Neural progenitor cell (in vitro differentiated cells): ENCODE data around the gene NFKBIA.

ENCODE experiments used
- CTCF ChIP-seq: fragments of 200-600 bp; sonication (generic); IDR thresholded peaks from 2 replicates; pipeline ENCODE4 v1.5.1; 2017; ENCODE audit warnings: antibody characterized with exemption, mild to moderate bottlenecking
- EZH2 ChIP-seq: fragments of 200-600 bp; sonication (generic); IDR thresholded peaks from 2 replicates; pipeline ENCODE4 v1.6.1; 2017; ENCODE audit warnings: antibody characterized with exemption, mild to moderate bottlenecking, moderate library complexity

GRCh38 chr14:35399083-35399937 is 5.2 kb downstream of the NFKBIA start:
- TF ChIP-seq CTCF: no peak
- TF ChIP-seq EZH2: no peak
